ENCODE measurements around the gene DHRSX.
A peak's percentile ranks its signal among the peaks of the same experiment; 100 is the strongest.
"Not testable (repeated sequence)": the region's sequence is repeated elsewhere in the genome, so short reads cannot be mapped to it uniquely, and the experiment has no call there.

The DHRSX gene, protein sequence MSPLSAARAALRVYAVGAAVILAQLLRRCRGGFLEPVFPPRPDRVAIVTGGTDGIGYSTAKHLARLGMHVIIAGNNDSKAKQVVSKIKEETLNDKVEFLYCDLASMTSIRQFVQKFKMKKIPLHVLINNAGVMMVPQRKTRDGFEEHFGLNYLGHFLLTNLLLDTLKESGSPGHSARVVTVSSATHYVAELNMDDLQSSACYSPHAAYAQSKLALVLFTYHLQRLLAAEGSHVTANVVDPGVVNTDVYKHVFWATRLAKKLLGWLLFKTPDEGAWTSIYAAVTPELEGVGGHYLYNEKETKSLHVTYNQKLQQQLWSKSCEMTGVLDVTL

DNA sequence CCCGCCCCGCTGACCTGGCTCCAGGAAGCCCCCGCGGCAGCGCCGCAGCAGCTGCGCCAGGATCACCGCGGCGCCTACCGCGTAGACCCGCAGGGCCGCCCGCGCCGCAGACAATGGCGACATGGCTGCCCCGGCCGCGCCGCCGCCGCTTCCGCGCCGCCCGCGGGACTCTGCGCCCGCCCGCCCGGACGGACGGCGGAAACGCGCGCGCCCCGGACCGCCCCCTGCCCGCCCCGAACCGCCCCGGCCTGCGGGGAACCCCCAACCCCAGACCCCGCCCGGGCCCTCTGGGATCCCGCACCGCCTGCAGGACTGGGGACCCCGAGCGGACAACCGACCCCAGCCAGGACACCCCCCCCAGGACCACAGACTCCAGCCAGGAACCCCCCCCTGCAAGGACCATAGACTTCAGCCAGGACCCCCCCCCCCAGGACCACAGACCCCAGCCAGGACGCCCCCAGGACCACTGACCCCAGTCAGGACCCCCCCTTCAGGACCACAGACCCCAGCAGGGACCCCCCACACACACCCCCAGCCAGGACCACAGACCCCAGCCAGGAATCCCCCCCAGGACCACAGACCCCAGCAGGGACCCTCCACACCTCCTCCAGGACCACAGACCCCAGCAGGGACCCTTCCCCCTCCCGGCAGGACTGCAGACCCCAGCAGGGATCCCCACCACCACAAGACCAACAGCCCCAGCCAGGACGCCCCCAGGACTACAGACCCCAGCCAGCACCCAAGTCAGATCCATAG, at the start of gene DHRSX, which contains the start of gene ZBED1:
Gene DHRSX, minus strand, starts transcription at position 174 of the 756 bp plus-strand sequence. Its CDS starts 51 bp downstream, at position 123.
Gene ZBED1, minus strand, starts transcription at position 174 of the 756 bp plus-strand sequence. CDS start 10,257 bp downstream, outside the sequence.
- DNase-seq = no peak

DNA sequence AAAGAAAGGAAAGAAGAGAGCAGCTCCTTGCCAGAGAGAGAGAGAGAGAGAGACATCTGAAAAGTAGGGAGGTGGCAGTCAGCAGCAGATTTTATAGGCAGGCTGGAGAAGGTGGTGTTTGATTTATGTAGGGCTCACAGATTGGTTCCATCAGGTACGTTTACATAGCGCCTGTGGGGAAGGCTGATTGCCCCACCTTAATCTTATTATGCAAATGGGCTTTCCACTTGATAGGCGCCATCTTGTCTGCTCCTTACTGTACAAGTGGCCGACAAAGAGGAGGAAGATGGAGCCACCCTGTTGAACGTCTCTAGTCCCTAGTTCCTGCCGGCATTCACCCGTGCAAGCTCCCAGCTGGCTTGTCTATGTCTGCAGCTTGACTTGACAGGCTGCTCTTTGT, 49.1 kb upstream of the DHRSX start:
- no peak for DNase-seq

DNA sequence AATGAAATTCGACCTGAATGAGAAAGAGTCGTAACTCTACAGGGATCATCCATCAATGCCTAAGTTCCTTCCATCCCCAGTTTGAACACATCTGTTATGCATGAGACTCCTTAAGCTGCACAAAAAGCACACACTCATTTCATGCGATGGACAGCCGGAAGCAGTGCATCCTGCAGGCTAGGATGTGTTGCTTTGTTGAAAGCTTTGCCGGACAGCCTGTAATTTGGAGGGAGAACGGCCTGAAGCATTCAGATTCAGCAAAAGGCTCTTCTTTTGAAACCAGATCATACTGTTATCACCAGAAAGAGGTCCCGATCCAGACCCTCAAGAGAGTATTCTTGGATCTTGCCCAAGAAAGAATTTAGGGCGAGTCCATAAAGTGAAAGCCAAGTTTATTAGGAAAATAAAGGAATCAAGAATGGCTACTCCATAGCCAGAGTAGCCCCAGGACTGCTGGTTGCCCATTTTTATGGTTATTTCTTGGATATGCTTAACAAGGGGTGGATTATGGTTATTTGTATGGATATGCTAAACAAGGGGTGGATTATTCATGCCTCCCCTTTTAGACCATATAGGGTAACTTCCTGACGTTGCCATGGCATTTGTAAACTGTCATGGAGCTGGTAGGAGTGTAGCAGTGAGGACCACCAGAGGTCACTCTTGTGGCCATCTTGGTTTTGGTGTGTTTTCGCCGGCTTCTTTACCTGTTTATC, 48.1 kb upstream of the DHRSX start:
- DNase-seq = no peak

DNA sequence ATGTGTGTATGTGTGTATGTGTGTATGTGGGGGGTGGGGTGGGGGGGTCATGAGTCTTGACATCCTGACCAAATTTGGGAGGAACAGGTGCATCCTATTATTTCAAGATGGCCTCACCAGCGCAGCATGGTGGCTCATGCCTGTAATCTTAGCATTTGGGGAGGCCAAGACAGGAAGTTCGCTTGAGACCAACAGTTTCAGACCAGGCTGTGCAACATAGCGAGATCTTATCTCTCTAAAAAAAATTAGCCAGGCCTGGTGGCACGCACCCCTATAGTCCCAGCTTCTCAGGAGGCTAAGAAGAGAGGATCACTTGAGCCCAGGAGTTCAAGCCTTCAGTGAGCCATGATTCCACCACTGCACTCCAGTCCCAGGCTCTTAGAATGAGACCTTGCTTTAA, 47.0 kb upstream of the DHRSX start:
- DNase-seq = no peak

DNA sequence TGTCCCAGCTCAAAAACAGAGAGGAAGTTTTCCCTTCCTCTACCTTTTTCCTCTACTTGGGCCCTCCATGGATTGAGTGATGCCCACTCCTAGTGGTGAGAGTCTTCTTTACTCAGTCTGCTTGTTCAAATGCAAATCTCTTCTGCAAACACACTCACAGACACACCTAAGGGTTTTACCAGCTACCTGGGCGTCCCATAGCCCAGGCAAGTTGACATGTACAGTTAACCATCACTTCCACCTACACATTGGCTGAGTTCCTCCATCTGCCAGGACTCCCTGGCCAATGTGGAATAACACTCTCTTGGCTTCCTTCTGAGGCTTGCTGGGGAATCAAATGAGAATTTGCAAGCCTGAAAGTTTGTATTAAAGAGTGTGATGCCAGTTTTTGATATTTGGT, 45.7 kb upstream of the DHRSX start:
- no peak for DNase-seq

DNA sequence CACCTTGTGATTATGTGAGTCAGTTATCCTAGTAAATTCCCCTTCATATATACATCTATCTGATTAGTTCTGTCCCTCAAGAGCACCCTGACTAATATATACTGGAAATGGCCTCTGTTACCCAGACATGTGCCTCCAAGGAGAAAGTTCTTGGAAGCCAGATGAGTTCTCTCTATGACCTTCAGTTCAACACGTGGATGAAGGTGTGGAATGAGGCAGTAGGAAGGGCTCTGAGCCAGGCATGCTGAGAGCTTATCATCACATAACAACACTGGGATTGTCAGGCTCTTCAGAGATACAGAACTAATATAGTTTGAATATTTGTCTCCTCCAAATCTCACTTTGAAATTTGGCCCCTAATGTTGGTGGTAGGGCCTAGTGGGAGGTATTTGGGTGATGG, 44.4 kb upstream of the DHRSX start:
- DNase-seq = no peak

DNA sequence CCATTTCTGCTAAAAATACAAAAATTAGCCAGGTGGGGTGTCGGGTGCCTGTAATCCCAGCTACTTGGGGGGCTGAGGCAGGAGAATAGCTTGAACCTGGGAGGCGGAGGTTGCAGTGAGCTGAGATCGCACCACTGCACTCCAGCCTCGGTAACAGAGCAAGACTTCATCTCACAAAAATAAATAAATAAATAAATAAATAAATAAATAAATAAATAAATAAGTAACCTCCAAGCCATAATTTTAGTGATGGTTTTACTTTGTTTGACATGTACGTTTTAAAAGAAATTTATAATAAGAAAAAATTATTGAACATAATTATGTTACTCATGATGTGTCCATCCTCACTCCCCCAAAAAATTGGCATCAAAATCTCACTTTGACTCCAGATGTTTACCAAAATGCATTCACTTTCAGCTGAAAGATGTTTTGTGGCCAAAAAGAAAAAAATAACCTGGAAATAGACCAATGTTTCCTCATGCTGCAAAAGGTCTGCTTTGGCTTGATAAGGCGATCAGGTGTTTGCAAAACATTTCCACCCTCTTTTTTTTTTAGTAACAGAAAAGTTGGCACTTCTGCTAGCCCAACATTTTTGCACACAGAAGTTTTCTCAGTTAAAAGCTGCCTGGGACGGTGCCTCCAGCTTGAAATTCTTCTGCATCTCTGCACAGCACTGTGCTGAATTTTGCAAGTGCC, 42.2 kb upstream of the DHRSX start:
- DNase-seq = no peak

DNA sequence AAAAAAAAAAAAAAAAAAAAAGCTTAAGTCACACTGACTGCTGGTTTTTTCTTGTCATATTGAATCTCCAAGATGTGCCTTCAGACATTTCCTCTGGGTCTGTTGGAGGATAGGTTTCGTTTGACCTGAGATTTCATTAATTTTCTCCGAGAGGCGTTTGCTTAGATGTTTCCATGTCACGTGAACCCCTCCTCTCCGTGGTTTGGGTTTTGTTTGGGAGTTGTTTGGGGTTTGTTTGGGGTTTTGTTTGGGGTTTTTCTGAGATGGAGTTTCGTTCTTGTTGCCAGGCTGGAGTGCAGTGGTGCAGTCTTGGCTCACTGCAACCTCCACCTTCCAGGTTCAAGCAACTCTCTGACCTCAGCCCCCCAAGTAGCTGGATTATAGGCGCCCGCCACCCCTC, 40.8 kb upstream of the DHRSX start:
- no peak for DNase-seq

DNA sequence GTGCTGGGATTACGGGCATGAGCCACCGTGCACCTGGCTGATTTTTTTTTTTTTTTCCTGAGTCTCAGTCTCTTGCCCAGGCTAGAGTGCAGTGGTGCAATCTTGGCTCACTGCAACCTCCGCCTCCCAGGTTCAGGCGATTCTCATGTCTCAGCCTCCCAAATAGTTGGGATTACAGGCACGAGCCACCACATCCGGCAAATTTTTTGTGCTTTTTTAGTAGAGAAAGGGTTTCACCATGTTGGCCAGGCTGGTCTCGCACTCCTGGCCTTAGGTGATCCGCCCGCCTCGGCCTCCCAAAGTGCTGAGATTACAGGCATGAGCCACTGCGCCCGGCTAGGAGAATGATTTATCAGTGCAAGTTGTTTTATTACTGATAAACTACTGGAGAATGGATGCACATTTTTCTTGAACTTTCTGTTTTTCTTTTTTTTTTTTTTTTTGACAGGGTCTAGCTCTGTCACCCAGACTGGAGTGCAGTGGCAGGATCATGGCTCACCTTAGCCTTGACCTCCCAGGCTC, 39.7 kb upstream of the DHRSX start:
- no peak for DNase-seq

DNA sequence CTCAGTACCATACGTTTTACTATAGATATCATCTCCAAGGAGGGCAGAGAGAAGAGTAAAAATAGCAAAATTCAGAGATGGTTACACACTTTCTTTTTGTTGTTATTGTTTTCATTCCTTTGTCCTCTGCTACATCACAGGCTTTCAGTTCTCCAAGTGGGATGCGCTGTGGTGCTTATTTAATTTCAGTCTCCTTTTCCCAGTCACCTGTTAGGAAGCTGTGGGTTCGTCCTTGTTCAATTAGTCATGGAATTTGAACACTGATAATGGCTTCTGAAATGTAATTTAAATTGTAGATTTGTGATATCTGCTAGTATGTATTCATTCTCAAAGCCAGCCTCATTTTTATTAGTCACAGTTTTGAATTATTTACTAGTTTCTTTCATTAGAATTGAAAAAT, 38.8 kb upstream of the DHRSX start:
- no peak for DNase-seq

DNA sequence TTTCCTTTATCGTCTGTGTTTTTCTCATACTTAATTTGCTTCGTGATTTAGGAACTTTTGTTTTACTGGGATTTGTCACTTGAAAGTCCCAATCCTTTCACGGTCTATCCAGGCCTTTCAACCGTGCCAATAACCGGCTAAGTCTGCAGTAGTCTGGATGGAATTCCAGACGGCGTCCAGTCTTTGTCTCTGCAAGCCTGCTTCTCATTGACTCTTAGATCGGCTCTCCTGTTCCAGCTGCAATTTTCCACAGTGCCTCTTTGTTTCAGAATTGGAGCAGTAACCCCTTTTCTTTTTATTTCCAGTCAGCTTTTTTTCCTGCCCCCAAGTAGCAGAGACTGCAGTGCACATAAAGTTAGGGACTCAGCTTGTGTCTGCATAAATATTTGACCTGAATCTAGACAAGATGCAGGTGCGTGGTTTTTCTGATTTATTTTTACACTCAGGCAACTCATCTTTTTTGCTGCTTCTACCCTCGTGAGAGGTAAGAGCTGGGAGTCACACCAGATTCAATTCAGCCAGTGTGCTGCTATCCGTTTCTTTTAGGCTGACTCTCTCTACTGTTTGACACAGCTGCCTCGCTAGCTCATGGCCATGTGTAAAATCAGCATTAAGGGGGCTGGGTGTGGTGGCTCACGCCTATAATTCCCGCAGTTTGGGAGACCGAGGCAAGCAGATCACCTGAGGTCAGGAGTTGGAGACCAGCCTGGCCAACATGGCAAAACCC, 37.4 kb upstream of the DHRSX start:
- DNase-seq = peak; percentile 74

DNA sequence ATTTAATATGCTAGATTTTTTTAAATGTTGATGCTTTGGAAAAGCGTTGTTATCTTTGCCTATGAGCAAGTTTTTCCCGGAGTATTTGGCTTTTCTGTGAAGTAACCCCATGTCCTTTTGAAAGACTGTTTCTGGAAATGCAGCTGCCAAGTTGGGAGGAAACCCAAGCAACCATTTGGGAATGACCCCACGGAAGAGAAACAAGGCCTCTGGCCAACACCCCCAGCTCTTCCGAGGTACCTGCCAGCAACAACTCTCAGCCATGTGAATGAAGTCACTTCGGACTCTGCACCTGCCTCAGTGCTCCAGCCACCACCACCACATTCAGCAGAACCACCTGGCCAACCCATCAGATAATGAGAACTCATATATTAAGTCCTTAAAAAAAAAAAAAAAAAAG, 36.2 kb upstream of the DHRSX start:
- no peak for DNase-seq

DNA sequence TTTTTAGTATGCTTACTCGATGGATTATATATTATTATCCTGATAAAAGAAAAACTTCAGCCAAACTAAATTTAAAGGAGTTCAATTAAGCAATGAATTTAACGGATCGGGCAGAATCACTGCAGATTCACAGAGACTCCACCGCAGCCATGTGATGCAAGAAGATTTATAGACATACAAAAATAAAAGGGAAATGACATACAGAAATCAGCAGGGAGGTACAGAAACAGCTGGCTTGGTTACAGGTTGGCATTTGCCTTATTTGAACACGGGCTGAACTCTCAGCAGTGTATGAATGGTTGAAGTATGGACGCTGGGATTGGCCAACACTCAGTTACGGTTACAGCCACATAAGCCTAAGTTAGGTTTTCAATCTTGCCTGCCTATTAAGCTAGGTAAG, 35.4 kb upstream of the DHRSX start:
- DNase-seq = no peak

DNA sequence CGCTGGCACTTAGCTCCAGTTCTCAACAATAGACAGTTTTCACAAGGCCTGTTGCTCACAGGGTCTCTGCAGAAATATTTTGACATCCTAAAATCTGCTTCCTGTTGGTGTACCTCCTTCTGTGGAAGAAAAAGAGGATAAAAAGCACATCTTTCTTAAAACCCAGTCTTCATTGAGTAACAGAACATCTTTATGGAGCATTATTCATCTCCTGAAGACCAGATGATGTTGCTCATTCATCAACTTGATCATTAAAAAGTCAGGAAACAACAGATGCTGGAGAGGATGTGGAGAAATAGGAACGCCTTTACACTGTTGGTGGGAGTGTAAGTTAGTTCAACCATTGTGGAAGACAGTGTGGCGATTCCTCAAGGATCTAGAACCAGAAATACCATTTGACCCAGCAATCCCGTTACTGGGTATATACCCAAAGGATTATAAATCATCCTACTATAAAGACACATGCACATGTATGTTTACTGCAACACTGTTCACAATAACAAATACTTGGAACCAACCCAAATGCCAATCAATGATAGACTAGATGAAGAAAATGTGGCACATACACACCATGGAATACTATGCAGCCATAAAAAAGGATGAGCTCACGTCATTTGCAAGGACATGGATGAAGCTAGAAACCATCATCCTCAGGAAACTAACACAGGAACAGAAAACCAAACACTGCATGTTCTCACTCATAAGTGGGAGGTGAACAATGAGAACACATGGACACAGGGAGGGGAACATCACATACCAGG, 33.7 kb upstream of the DHRSX start:
- not testable (repeated sequence) for DNase-seq

DNA sequence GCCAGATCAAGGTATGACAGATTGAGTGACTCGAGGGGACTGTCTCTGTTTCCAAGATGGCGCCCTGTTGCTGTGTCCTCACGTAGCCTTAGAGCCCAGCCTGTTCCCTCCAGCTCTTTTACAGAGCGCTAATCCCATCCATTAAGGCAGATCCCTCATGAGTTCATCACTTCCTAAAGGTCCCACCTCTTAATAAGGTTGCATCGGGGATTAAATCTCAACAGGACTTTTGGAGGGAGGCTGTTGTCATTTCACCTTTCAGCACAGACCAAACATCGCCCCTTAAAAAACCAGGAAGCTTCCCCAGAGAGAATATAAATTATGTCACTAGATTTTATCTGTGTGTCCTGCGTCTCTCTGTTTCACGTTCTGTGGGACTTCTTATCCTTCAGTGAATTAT, 32.6 kb upstream of the DHRSX start:
- DNase-seq = no peak

DNA sequence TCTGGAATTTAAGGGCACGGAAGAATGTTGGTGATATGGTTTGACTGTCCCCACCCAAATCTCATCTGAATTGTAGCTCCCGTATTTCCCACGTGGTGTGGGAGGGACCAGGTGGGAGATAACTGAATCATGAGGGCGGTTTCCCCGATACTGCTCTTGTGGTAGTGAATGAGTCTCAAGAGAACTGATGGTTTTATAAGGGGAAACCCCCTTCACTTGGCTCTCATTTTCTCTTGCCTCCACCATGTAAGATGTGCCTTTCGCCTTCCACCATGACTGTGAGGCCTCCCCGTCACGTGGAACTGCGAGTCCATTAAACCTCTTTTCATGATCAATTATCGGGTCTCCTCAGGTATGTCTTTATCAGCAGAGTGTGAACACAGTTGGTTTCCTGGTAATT, 25.6 kb upstream of the DHRSX start:
- no peak for DNase-seq

DNA sequence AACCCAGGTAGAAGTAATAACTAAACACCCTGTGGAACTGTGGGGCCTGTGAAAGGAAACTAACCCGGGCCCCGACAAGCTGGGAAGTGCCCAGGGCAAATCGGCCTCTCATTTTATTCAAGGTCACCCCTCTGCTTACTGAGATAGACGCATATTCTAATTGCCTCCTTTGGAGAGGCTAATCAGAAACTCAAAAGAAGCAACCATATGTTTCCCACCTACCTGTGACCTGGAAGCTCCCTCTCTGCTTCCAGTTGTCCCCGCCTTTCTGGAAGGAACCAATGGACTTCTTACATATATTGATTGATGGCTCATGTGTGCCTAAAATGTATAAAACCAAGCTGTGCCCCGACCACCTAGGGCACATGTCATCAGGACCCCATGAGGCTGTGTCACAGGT, 23.1 kb upstream of the DHRSX start:
- DNase-seq = no peak

DNA sequence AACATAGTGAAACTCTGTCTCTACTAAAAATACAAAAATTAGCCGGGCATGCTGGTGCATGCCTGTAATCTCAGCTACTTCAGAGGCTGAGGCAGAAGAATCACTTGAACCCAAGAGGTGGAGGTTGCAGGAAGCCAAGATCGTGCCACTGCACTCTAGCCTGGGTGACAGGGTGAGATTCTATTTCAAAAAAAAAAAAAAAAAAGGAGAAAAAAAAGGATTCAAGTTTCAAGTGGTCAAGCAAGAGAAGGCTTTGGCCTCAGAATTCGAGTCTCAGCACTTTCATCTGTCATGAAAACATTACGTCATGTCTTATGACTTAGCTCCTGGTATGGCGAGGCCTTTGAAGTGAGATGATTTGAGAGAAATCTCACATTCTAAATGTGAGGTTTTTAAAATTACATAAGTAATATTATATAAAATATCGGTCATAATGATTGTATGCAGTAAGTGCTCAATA, 21.2 kb upstream of the DHRSX start:
- no peak for DNase-seq

DNA sequence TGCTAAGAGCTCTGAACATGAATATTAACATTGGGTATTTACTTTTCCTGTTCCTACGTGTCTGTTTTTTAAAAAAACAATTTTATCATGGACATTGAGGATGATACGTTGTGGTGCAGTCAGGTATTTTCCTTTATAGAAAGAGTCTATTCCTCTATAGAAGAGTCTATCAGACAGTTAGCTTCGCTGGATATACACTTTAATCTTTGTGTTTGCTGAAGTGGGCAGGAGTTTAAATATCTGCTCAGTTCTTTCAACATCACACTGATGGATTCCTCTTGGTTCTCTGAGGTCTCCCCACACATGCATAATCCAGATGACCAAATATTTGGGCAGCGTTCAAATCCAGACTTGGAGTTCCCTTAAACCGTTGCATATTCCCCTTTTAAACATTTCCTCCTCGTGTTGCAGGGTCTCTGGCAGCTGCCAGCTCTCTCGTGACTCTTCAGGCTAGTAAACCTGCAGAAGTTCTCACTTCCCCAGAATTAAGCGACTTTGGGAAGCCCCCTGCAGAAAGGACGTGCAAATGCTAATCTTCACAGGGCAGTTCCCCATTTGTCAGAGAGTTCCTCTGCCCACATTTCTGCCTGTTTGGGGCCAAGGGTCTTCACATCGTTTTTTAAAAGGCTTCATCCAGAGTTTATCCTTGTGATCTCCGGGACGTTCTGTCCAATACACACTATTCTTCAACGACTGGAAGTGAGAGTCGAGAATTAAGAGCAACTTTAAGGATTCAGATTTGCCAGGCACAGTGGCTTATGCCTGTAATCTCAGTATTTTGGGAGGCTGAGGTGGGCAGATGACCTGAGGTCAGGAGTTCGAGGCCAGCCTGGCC, 20.5 kb upstream of the DHRSX start:
- DNase-seq = no peak

DNA sequence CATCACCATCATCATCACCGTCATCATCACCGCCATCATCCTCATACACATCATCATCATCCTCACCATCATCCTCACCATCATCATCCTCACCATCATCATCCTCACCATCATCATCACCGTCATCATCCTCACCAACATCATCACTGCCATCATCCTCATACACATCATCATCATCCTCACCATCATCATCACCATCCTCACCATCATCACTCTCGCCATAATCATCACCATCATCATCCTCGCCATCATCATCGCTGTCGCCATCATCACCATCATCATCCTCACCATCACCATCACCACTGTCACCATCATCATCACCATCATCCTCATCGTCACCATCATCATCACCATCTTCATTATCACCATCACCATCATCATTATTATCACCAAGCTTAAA, 19.8 kb upstream of the DHRSX start:
- DNase-seq = no peak

Measured in islet precursor cell (in vitro differentiated cells).